GM19238 (cell line): Measurements from ENCODE around the gene NTN5.

ENCODE experiments used
- DNase-seq: peaks from one replicate; pipeline ENCODE4 v3.0.0; 2011; ENCODE audit warnings: low spot score; ENCODE audit not compliant: insufficient read length

The NTN5 gene

DNA sequence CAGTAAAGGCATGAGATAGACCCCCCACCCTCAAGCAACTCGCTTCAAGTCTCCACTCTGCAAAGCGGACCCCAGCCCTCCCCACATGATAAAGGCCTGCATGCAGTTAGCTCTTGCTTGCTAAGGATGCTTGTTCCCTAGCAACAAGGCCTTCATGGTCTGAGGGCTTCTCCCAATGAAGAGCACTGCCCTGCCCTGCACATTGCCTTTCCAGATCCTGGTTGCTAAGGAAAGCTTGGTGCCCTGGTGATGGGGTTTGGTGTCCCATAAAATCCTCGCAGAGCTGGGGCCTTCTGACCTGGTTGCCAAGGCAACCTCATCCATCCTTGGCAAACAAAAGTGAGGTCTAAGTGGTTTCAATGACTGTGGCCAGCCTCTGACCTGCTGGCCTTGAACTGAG lies 41.6 kb downstream of the NTN5 start:
- no peak for DNase-seq

DNA sequence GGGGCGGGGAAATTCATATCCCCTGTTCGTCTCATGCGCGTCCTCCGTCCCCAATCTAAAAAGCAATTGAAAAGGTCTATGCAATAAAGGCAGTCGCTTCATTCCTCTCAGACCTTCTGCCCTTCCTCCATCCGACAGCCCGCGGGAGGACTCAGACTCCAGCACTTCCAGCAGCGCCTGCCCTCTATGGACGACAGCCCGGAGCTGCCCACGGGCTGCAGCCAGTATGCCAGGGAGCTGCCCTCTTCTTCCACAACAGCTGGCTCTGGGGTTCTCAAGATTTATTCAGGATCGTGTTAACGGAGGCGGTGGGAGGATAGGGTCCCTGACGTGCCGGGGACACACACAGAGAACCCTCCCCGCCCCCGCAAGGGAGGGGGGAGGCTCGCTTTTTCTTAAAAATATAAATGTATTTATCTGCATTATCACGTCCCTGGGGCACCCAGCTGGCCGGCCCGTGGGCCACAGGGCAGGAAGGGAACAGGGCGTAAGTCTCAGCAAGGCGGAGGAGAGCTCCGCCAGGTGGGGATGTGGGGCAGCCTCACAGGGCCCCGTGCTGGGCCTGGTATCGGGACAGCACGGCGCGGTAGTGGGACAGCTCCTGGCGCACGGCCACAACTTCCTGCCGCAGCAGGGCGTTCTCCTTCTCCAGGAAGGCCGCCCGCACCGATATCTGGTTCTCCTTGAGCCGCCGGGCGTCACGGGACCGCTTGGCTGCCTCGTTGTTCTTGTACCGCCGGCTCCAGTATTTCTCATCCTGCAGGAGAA lies 42.3 kb downstream of the NTN5 start:
- DNase-seq, result no peak

DNA sequence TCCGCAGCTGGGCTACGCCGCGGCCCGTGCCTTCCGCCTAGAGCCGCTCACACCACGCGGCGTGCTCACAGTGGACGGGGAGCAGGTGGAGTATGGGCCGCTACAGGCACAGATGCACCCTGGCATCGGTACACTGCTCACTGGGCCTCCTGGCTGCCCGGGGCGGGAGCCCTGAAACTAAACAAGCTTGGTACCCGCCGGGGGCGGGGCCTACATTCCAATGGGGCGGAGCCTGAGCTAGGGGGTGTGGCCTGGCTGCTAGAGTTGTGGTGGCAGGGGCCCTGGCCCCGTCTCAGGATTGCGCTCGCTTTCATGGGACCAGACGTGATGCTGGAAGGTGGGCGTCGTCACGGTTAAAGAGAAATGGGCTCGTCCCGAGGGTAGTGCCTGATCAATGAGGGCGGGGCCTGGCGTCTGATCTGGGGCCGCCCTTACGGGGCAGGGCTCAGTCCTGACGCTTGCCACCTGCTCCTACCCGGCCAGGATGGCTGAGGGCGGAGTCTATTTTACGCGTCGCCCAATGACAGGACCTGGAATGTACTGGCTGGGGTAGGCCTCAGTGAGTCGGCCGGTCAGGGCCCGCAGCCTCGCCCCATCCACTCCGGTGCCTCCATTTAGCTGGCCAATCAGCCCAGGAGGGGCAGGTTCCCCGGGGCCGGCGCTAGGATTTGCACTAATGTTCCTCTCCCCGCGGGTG lies 43.1 kb downstream of the NTN5 start:
- no peak for DNase-seq

DNA sequence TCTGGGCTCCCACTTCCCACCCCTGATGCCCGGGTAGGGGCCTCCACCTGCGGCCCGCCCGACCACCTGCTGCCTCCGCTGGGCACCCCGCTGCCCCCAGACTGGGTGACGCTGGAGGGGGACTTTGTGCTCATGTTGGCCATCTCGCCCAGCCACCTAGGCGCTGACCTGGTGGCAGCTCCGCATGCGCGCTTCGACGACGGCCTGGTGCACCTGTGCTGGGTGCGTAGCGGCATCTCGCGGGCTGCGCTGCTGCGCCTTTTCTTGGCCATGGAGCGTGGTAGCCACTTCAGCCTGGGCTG lies 43.6 kb downstream of the NTN5 start:
- no peak for DNase-seq

DNA sequence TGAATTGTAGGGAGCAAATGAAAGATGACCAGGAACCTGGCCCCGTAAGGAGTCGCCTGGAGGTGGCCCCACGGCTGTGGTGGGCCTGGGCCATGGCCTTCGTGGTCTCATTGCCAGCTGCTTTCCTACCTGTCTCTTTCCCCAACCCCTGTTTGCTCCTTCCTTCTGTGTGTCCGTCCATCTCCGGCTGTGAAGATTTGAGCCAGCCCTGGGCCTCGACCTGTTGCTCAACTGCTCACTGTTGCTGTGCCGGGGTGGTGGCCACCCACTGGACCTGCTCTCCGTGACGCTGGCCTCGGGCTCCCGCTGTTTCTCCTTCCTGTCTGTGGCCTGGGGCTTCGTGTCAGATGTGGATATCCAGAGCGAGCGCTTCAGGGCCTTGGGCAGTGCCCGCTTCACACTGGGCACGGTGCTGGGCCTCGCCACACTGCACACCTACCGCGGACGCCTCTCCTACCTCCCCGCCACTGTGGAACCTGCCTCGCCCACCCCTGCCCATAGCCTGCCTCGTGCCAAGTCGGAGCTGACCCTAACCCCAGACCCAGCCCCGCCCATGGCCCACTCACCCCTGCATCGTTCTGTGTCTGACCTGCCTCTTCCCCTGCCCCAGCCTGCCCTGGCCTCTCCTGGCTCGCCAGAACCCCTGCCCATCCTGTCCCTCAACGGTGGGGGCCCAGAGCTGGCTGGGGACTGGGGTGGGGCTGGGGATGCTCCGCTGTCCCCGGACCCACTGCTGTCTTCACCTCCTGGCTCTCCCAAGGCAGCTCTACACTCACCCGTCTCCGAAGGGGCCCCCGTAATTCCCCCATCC lies 44.1 kb downstream of the NTN5 start:
- DNase-seq, result no peak

DNA sequence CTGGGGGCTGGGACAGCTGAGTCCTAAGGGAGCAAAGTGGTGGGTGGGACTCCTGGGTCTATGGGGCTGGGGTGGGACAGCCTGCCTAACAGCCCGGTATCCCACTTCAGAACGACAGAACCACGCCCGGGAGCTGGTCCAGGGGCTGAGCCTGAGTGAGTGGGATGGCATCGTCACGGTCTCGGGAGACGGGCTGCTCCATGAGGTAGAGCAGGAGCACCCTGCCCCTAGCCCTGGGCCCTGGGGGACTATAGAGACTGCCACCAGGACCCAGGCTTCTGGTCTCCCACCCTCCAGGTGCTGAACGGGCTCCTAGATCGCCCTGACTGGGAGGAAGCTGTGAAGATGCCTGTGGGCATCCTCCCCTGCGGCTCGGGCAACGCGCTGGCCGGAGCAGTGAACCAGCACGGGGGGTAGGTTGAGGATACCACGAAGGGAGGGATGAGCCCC lies 44.9 kb downstream of the NTN5 start:
- DNase-seq, result no peak

DNA sequence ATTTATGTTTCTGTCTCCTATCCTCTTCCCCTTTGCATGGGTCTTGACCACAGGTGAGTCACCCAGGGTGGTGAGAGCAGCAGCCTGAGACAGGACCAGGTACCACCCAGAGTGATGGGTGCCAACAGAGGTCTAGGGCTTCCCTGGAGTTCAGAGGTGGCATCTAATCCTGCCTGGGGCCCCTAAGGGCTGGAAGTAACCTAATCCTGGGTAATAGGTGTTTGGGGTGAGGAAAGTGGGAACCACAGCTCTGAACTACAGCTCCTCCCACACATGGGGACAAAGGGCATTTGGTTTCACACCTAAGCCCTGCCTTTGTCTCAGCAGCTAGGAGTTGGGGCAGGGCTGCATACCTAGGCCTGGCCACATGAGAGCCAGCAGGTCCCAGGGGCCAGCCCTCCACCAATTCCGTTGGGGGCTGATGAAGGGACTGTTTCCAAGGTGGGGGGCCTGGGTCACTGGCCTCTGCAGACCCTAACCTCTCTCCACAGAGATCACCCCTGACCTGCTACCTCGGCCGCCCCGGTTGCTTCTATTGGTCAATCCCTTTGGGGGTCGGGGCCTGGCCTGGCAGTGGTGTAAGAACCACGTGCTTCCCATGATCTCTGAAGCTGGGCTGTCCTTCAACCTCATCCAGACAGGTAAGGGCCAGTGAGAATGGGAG lies 45.5 kb downstream of the NTN5 start:
- no peak for DNase-seq

DNA sequence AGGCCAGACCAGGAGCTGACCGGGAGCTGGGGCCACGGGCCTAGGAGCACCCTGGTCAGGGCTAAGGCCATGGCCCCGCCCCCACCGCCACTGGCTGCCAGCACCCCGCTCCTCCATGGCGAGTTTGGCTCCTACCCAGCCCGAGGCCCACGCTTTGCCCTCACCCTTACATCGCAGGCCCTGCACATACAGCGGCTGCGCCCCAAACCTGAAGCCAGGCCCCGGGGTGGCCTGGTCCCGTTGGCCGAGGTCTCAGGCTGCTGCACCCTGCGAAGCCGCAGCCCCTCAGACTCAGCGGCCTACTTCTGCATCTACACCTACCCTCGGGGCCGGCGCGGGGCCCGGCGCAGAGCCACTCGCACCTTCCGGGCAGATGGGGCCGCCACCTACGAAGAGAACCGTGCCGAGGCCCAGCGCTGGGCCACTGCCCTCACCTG lies 46.9 kb downstream of the NTN5 start:
- DNase-seq, result no peak

DNA sequence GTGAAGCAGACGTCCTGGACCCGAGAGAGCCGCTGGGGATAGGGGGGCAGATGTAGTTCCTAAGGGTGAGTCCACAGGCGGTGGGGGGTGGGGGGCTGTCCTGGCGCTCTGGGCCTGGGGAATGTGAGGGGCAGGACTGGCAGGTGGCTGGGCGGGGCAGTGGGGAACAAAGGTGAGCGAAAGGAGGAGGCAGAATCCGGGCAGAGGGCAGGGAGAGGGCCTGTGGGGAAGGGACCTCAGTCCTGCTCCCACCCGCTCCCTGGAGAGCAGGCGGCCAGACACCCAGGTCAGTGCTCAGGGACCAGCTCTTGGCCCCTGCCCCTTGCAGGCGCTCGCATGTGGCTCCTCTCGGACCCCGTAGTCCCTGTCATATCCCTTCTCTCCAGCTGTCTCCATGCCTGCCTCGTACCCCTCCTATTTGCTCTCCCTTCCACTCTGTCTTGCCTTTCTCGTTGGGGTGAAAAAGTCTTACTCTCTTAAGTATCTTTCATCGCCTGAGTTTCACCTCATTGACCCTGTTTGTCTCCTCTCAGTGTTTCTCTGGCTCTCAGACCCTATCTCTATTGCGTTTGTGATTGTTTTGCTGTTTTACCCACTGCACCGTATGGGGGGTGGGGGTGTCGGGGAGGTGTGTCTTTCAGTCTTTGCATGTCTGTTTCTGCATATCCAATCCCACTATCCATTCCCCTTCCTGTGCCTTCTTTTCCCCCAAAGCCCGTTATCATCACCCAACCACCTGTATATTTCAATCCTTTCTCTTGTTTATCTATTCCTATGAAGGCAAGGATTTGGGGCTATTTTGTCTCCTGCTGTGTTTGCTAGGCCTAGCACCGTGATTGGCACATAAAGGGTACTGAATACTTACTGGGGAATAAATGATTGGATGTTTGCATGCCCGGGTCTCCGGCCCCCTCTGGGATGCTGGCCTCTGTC lies 47.8 kb downstream of the NTN5 start:
- no peak for DNase-seq

DNA sequence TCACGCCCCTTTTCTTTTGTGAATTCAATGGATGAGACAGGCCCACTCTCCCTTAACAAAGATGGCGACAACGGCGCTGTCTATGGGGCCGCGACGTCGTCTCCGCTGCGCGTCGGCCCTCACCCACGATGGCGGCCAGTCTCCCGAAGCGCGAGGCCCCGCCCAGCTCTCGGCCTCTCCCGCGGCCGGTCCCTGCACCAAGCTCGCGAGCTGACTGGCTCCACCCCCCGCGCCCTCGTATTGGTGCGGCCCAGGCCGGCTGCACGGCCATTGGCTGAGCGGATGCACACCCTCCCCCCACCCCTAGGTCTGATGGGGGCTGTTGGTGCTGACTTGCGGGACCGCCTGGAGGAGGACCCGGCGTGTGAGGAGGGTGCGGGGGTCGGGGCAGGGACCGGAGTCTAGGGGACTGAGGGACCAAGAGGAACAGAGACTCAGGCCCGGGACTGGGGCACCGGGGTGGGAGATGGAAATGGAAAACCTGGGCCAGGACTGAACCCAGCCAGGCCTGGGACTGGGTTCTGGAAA lies 48.7 kb downstream of the NTN5 start:
- DNase-seq, result peak; percentile 97

DNA sequence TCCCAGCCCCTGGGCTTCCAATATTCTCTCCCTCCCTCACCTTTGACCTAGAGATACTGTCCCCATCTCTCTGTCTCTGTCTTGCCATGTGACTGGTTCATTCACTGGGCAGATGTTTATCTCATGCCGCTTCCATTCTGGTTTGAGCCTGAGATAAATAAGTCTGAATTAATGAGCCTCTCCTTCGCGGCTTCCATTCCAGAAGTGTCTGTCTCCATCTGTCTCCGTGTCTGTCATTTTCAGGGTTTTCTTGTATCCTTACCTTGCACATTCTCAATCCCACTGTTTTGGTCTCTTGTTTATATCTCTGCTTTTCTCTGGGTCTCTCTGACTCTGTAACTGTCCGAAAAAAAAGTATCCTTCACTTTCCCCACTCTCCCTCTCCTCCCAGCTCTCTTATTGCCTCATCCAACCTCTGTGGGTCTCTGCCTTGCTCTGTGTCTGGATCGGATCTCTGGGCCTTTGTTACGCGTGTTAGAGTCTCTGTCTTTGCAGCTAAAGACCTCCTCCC lies 49.2 kb downstream of the NTN5 start:
- DNase-seq, result no peak

DNA sequence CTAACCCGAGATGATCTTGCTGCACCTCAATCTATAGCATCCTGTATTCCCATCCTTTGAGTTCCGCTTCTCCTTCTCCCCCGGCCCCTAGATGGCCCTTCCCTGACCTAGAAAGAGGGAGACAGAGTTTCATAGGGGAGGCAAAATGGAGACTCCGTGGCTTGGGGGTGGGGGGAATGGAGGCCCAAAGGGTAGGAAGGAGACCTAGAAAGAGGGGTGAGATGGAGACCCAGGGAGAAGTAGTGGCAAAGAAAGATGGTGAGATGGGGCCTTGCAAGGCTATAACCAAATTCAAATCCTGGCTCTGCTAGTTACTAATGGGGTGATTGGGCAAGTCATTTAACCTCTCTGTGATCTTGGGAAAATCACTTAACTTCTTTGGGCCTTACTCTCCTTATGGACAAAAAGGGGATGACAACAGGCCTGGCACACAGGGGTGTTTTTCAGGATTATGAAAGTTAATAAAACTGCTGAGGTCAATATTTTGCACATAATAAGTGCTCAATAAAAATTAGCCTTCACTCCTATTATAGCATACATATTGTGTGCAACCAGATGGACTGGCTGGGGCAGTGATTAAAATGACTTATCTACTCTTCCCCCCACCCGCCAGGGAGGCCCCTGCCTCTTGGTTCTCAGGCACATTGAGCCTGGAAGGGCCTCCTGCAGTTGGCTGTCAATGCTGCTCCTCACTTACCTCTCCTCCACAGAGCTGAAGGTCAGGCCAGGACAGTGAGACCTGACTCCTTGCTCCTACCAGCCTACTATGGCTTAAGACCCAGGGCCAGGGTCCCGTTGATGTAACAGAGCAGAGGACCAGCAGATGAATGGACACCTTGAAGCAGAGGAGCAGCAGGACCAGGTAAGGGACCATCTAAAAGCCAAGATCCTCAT lies 52.9 kb downstream of the NTN5 start:
- DNase-seq, result no peak

DNA sequence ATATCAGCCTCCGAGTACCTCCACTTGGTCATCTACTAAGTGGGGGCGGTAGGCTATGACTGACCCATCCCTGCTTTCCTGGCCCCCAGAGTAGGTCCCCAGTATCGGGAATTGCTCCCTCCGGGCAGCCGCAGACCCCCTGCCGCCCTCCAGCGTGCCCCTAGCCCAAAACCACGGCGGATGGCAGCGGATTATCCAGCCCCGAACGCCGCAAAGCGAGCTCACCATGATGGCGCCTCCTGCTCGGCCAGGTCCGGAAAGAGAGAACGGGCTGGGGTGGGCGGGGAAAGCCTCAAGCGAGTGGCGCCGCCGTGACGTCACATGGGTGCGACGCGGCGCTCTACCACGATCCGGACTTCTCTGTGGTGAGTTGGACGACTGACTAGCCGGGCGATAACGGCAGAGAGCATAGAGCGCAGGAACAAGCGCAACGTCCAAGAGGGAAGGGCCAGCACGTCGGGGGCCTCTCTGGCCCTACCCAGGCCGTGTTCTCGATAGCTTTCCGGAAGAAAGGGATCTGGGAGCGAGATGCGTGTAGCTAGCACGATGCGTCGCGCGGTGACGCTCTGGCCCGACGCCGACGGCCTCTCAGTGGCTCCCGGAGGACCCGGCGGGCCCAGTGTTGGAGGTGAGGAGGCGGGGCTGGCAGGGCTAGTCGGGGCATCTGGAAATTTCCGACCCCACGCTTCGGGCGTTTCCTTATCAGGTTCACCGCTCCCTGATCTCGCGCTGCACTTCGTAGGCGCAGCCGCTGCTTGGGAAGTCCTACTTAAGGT lies 53.7 kb downstream of the NTN5 start, which contains the start of the genes RPL18 and SPHK2:
Gene RPL18 (minus strand): TSS at position 263 of the 776 bp plus-strand sequence. CDS start 35 bp downstream, at position 228.
Gene SPHK2 (plus strand): TSS at position 591 of the 776 bp plus-strand sequence. CDS start 1,009 bp downstream, outside the sequence.
- DNase-seq, result peak; percentile 98

DNA sequence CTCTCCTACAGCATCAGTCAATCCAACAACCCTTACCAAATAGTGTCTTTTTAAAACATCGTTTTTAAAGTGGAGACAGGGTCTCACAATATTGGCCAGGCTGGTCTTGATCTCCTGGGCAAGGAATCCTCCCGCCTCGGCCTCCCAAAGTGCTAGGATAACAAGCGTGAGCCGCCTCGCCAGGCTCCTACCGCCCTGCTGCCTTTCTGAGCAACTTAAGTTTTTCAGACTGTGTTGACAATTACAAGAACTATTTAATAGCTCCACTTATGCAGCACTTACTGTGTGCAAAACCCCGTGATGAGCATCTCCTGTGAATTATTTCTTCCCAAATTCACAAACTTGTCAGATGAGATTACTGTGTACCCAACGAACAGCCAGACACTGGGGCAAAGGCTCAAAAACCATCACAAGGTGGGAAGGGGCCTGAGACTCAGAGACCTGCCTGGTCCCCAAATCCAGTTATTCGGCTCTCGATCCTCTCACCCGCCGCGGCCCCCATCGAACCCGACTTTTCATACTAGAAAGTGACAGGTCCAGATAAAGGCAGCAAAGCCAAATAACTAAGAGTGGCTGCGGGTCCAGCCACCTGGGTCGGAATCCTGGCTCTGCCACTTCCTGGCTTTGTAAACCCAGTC lies 54.4 kb downstream of the NTN5 start:
- no peak for DNase-seq

DNA sequence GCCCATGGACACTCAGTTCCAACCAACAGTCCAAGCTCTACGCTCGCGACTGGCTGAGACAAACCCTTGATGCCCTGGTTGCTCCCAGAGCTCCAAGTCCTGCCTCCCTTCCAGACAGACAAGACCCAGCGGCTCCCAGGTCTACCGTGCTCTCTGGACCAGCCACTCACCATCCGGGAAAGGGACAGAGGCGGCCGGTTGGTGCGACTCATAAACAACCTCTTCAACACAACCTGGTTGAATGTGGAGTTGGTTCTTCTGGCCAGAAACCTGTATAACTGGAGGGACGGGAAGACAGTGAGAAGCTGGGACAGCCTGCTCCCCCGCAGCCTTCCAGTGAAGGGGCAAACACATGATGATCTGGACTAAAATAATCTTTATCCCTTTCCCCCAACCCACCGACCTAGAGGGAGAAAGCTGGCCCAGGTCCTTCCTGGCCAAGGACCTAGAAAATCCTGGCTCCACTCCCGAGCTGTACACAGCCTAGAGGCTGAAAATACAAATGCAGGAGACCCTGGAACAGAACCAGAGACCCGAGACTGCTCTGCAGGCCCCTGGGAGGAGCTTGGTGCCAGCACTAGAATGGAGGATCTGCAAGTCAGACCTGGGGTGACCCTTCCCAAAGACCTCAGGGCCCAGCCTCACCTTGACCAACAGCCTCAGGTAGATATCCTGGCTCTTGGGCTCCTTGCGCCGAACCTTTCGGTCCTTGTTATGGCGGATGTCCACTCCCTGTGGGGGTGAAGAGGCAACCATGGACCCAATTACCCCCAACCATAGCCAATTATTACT lies 55.5 kb downstream of the NTN5 start:
- DNase-seq, result no peak

DNA sequence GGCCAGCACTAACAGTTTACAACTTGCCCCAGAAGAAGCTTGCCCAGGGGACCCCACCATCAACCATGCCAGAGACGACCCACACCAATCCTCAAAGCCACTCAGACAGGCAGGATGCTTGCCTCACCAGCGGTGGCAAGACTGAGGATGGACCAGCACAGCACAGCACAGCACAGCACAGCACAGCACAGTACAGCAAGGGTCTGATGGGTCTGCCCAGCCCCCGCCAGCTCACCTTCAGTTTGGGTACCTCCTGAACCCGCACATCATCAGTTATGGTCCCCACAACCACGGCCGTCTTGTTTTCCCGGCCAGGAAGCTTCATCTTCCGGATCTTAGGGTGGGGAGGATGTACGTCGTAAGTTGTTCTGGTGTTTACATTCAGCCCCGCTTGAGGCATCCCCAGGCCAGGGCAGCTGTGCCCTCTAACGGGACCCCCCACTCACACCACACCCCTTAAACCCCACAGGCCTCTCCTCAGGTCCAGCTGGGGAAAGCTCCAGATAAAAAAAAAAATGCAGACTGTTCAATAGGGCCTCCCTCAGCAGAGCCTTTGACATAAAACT lies 56.2 kb downstream of the NTN5 start:
- DNase-seq, result no peak
